SU-DHL-6 (cell line): Measurements from ENCODE around the gene UNC5B.

Experiments used
- EZH2phosphoT487 ChIP-seq: fragments of 200-600 bp; sonication (generic), shearing (Covaris generic); conservative IDR thresholded peaks from 2 replicates; pipeline ENCODE4 v1.6.1; 2018; ENCODE audit warnings: mild to moderate bottlenecking, antibody characterized with exemption, low read length, moderate library complexity, mixed read lengths
- TF ChIP-seq, protein P1 (sequence below): fragments of 200-600 bp; sonication (generic); IDR thresholded peaks from one replicate; pipeline ENCODE4 v1.5.1; 2017; ENCODE audit warnings: antibody characterized with exemption, mild to moderate bottlenecking, low read length, moderate library complexity; ENCODE audit not compliant: insufficient read depth, poor library complexity, severe bottlenecking

GRCh38 chr10:71216751-71217265 is 4.4 kb downstream of the UNC5B start:
- TF ChIP-seq, protein P1, sequence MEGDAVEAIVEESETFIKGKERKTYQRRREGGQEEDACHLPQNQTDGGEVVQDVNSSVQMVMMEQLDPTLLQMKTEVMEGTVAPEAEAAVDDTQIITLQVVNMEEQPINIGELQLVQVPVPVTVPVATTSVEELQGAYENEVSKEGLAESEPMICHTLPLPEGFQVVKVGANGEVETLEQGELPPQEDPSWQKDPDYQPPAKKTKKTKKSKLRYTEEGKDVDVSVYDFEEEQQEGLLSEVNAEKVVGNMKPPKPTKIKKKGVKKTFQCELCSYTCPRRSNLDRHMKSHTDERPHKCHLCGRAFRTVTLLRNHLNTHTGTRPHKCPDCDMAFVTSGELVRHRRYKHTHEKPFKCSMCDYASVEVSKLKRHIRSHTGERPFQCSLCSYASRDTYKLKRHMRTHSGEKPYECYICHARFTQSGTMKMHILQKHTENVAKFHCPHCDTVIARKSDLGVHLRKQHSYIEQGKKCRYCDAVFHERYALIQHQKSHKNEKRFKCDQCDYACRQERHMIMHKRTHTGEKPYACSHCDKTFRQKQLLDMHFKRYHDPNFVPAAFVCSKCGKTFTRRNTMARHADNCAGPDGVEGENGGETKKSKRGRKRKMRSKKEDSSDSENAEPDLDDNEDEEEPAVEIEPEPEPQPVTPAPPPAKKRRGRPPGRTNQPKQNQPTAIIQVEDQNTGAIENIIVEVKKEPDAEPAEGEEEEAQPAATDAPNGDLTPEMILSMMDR = no peak
- no peak for TF ChIP-seq EZH2phosphoT487
